ENCODE results near the gene SLC6A19. TPM values are rescaled to one million over a fixed set of nuclear protein-coding genes. Genes with fewer than 3 reads are reported as not detected.

The SLC6A19 gene
- polyA plus RNA-seq, 3 donors = not detected

DNA sequence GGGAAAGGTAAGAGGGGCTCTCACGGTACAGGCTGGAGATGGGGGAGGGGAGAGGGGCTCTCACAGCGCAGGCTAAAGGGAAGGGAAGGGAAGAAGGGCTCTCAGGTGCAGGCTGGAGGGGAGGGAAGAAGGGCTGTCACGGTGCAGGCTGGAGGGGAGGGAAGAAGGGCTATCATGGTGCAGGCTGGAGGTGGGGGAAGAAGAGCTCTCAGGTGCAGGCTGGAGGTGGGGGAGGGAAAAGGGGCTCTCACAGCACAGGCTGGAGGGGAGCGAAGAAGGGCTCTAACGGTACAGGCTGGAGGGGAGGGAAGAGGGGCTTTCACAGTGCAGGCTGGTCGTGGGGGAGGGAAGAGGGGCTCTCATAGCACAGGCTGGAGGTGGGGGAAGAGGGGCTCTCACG, 28.4 kb downstream of the SLC6A19 start:
- H3K79me2 ChIP-seq (ENCODE audit: insufficient read depth, low read length) = no peaks in the 10 kb centered on the region
- no peak overlapping the region for H3K27ac Mint-ChIP-seq
- no peaks in the 10 kb centered on the region for H3K36me3 Mint-ChIP-seq
- no peak overlapping the region for H3K27ac ChIP-seq (ENCODE audit: low read depth in 1 of 2, low read length in 2 of 2)
- no peaks in the 10 kb centered on the region for H4K20me1 ChIP-seq (ENCODE audit: insufficient read depth, low read length)
- DNase-seq = no peak
- H3K36me3 ChIP-seq (replicated peaks in 1 of 2; ENCODE audit: control insufficient read depth in 1 of 2, insufficient read depth in 2 of 2, low read length in 2 of 2) = no peaks in the 10 kb centered on the region
- peaks cover 0 to 7% (median 1%) of the 10 kb centered on the region in 7 donors for H3K9me3 Mint-ChIP-seq
- intact Hi-C loops (cut with micrococcal nuclease) = no loop called here
- no peaks in the 10 kb centered on the region for H3K4me1 Mint-ChIP-seq
- H3K9ac ChIP-seq (ENCODE audit: insufficient read depth, low read length, poor library complexity, severe bottlenecking) = no peak overlapping the region
- no peaks in the 10 kb centered on the region for H3K4me1 ChIP-seq (ENCODE audit: control insufficient read depth in 1 of 2, insufficient read depth in 2 of 2, low read length in 2 of 2)
- no peak overlapping the region for H3K4me2 ChIP-seq (replicated peaks; ENCODE audit: extremely low read depth, low read length, poor library complexity, severe bottlenecking)
- H3K4me3 Mint-ChIP-seq = peak overlapping the region in 1 of 2 donors; percentile 24
- H3K27me3 Mint-ChIP-seq (ENCODE audit: low read depth in 3 of 3) = peaks cover 5 to 19% (median 12%) of the 10 kb centered on the region in 3 donors
- no peaks in the 10 kb centered on the region for H3K27me3 ChIP-seq (ENCODE audit: control insufficient read depth in 2 of 2, insufficient read depth in 2 of 2, low read length in 2 of 2)
- no peak overlapping the region for H3K4me3 ChIP-seq (replicated peaks in 1 of 3; ENCODE audit: low read depth in 2 of 3, low read length in 3 of 3)
- 45% methylated on average over 6 of the region's 7 CpGs for WGBS (ENCODE audit: insufficient coverage)
- TF ChIP-seq, protein P1, sequence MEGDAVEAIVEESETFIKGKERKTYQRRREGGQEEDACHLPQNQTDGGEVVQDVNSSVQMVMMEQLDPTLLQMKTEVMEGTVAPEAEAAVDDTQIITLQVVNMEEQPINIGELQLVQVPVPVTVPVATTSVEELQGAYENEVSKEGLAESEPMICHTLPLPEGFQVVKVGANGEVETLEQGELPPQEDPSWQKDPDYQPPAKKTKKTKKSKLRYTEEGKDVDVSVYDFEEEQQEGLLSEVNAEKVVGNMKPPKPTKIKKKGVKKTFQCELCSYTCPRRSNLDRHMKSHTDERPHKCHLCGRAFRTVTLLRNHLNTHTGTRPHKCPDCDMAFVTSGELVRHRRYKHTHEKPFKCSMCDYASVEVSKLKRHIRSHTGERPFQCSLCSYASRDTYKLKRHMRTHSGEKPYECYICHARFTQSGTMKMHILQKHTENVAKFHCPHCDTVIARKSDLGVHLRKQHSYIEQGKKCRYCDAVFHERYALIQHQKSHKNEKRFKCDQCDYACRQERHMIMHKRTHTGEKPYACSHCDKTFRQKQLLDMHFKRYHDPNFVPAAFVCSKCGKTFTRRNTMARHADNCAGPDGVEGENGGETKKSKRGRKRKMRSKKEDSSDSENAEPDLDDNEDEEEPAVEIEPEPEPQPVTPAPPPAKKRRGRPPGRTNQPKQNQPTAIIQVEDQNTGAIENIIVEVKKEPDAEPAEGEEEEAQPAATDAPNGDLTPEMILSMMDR (IDR thresholded peaks at IDR 0.05) = no peak
- H2AFZ ChIP-seq (ENCODE audit: insufficient read depth, low read depth, low read length, poor library complexity, severe bottlenecking) = no peak overlapping the region
- peaks cover 0 to 4% of the 10 kb centered on the region in 2 donors for H3K9me3 ChIP-seq (replicated peaks in 1 of 2; ENCODE audit: control insufficient read depth in 1 of 2, insufficient read depth in 1 of 2, low read length in 2 of 2)

DNA sequence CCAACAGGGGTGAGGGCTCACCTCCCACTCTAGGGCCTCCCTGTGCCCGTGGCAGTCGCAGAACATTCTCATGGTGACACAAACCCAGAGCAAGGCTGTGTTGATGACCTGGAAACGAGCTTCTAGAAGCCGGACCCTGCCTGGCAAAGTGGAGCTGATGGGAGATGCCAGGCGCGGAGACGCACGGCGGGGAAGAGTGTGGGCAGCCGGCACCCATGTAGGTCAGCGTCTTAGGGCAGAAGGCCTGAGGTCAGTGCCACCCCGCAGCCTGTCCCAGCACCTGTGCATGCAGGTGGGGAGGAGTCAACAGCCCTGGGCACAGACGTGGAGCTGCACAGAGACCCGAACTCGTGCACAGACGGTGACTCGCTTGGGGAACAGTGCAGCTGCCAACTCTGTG, 29.2 kb downstream of the SLC6A19 start:
- Histone ChIP-seq H4K20me1 (ENCODE audit: insufficient read depth, low read length) (no peaks in the 10 kb centered on the region), H3K4me2 (replicated peaks; ENCODE audit: extremely low read depth, low read length, poor library complexity, severe bottlenecking) (no peak overlapping the region), H3K9ac (ENCODE audit: insufficient read depth, low read length, poor library complexity, severe bottlenecking) (no peak overlapping the region), H3K36me3 (replicated peaks in 1 of 2; ENCODE audit: control insufficient read depth in 1 of 2, insufficient read depth in 2 of 2, low read length in 2 of 2) (no peaks in the 10 kb centered on the region), H3K4me3 (replicated peaks in 1 of 3; ENCODE audit: low read depth in 2 of 3, low read length in 3 of 3) (no peak overlapping the region), H3K27me3 (ENCODE audit: control insufficient read depth in 2 of 2, insufficient read depth in 2 of 2, low read length in 2 of 2) (no peaks in the 10 kb centered on the region), H3K9me3 (replicated peaks in 1 of 2; ENCODE audit: control insufficient read depth in 1 of 2, insufficient read depth in 1 of 2, low read length in 2 of 2) (peaks cover 5 to 12% of the 10 kb centered on the region in 2 donors), H3K79me2 (ENCODE audit: insufficient read depth, low read length) (no peaks in the 10 kb centered on the region), H2AFZ (ENCODE audit: insufficient read depth, low read depth, low read length, poor library complexity, severe bottlenecking) (no peak overlapping the region), H3K4me1 (ENCODE audit: control insufficient read depth in 1 of 2, insufficient read depth in 2 of 2, low read length in 2 of 2) (no peaks in the 10 kb centered on the region), H3K27ac (ENCODE audit: low read depth in 1 of 2, low read length in 2 of 2) (no peak overlapping the region)
- Mint-ChIP-seq H3K27ac (no peak overlapping the region), H3K4me1 (no peaks in the 10 kb centered on the region), H3K36me3 (no peaks in the 10 kb centered on the region), H3K9me3 (peaks cover 4 to 14% (median 7%) of the 10 kb centered on the region in 7 donors), H3K27me3 (ENCODE audit: low read depth in 3 of 3) (peaks cover 5 to 19% (median 10%) of the 10 kb centered on the region in 3 donors), H3K4me3 (no peak overlapping the region)
- 93% methylated on average over 17 of the region's 17 CpGs for WGBS (ENCODE audit: insufficient coverage)
- TF ChIP-seq, protein P1 (IDR thresholded peaks at IDR 0.05) = no peak
- DNase-seq = no peak
- intact Hi-C loops (cut with micrococcal nuclease) = no loop called here

Data from CD14-positive monocyte (primary cell).